ENCODE results near the gene FBXO47. TPM values are rescaled to one million over a fixed set of nuclear protein-coding genes. Genes with fewer than 3 reads are reported as not detected.

FBXO47 gene
- total and polyA plus RNA-seq, 2 of the 13 experiments (the other 11 are each of a cell fraction or from before 2014, with no cell fraction given): not detected

GRCh38 chr17:38961413-38961812, 5.8 kb downstream of the FBXO47 start:
- FAIRE-seq (no peak), DNase-seq (ENCODE audit: low spot score) (no peak), ATAC-seq (no peak)
- H3K4me1 ChIP-seq (ENCODE audit: insufficient read depth, low read length): no peaks in the 10 kb centered on the region
- H4K20me1 ChIP-seq (ENCODE audit: insufficient read depth, low read length): no peaks in the 10 kb centered on the region
- H3K27ac ChIP-seq (ENCODE audit: extremely low read length, insufficient read depth, low read length): no peak overlapping the region
- BruUV-seq (replicated peaks): no TSS peak
- in situ Hi-C loops (cut with HindIII; ENCODE audit: extremely low pct_ligation_motif_present, low pct_unique_long_range_greater_than_20kb): no loop called here
- H2AFZ ChIP-seq (ENCODE audit: low read length): no peak overlapping the region
- WGBS (ENCODE audit: low lambda C conversion rate): 56% methylated on average over 4 of the region's 4 CpGs
- H3K9ac ChIP-seq (ENCODE audit: insufficient read depth, low read depth, low read length): no peak overlapping the region
- intact Hi-C loops (cut with micrococcal nuclease; ENCODE audit: unreplicated experiment): no loop called here
- CTCF ChIA-PET (ENCODE audit: low intra/inter-chr PET ratio, low total read pairs): no interaction called here
- POLR2A ChIA-PET: no interaction called here
- H3K27me3 ChIP-seq (ENCODE audit: control insufficient read depth in 1 of 2, insufficient read depth in 2 of 2, low read length in 2 of 2): no peaks in the 10 kb centered on the region
- H3K4me3 ChIP-seq (replicated peaks in 1 of 3; ENCODE audit: insufficient read depth in 1 of 3, low read depth in 2 of 3, low read length in 3 of 3): no peak overlapping the region
- no peaks in the 10 kb centered on the region for H3K36me3 ChIP-seq (replicated peaks in 1 of 2; ENCODE audit: control insufficient read depth in 1 of 2, insufficient read depth in 2 of 2, low read length in 2 of 2)
- no peaks in the 10 kb centered on the region for H3K9me3 ChIP-seq (ENCODE audit: low read length)
- no peaks in the 10 kb centered on the region for H3K79me2 ChIP-seq (ENCODE audit: insufficient read depth, low read length)
- H3K4me2 ChIP-seq (ENCODE audit: low read depth, low read length): no peak overlapping the region
- TF ChIP-seq KLF11 (CRISPR knock-in tag; IDR thresholded peaks at IDR 0.05): no peak
- TF ChIP-seq RFX5 (IDR thresholded peaks at IDR 0.05; ENCODE audit: low read depth, low read length): no peak
- TF ChIP-seq SP4 (CRISPR knock-in tag; IDR thresholded peaks at IDR 0.05): no peak
- TF ChIP-seq GTF3A (CRISPR knock-in tag; conservative IDR thresholded peaks at IDR 0.05): no peak
- no peak for TF ChIP-seq TGIF2 (CRISPR knock-in tag; IDR thresholded peaks at IDR 0.05)
- TF ChIP-seq ZNF790 (CRISPR knock-in tag; IDR thresholded peaks at IDR 0.05; ENCODE audit: borderline replicate concordance): no peak
- no peak for TF ChIP-seq FOXM1 (CRISPR knock-in tag; IDR thresholded peaks at IDR 0.05)
- no peak for TF ChIP-seq ZNF562 (CRISPR knock-in tag; IDR thresholded peaks at IDR 0.05; ENCODE audit: borderline replicate concordance)
- no peak for TF ChIP-seq FLYWCH1 (CRISPR knock-in tag; IDR thresholded peaks at IDR 0.05)
- no peak for TF ChIP-seq ELF4 (CRISPR knock-in tag; IDR thresholded peaks at IDR 0.05; ENCODE audit: borderline replicate concordance)
- TF ChIP-seq ZNF230 (CRISPR knock-in tag; IDR thresholded peaks at IDR 0.05): no peak
- TF ChIP-seq, protein P1, sequence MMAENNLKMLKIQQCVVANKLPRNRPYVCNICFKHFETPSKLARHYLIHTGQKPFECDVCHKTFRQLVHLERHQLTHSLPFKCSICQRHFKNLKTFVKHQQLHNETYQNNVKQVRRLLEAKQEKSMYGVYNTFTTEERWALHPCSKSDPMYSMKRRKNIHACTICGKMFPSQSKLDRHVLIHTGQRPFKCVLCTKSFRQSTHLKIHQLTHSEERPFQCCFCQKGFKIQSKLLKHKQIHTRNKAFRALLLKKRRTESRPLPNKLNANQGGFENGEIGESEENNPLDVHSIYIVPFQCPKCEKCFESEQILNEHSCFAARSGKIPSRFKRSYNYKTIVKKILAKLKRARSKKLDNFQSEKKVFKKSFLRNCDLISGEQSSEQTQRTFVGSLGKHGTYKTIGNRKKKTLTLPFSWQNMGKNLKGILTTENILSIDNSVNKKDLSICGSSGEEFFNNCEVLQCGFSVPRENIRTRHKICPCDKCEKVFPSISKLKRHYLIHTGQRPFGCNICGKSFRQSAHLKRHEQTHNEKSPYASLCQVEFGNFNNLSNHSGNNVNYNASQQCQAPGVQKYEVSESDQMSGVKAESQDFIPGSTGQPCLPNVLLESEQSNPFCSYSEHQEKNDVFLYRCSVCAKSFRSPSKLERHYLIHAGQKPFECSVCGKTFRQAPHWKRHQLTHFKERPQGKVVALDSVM (CRISPR knock-in tag; IDR thresholded peaks at IDR 0.05): no peak
- no peak for TF ChIP-seq GPBP1L1 (CRISPR knock-in tag; IDR thresholded peaks at IDR 0.05)
- no peak for TF ChIP-seq PCBP1 (IDR thresholded peaks at IDR 0.05; ENCODE audit: borderline replicate concordance, low read depth, low read length)
- TF ChIP-seq TBP (CRISPR knock-in tag; IDR thresholded peaks at IDR 0.05): no peak

Measured in HepG2 (cell line).